Activated T-cell treated with anti-CD3 and anti-CD28 coated beads, Interleukin-2, amount 50 U/mL, for 72 hours (primary cell): Measurements from ENCODE around the gene SMAP1. TPM values are rescaled to one million over a fixed set of nuclear protein-coding genes. Genes with fewer than 3 reads are reported as not detected.
"Not testable (repeated sequence)": the region's sequence is repeated elsewhere in the genome, so short reads cannot be mapped to it uniquely, and the experiment has no call there.

ENCODE experiments used
- ATAC-seq, 2 donors: fragments of 150-1000 bp; cut with Tn5 transposase; replicated peaks in 1 of 2; 2 replicates each; pipeline ENCODE4 v1.10.0; 2021; ENCODE audit warnings: moderate library complexity in 2 of 2, mild to moderate bottlenecking in 1 of 2
- DNase-seq, 2 donors: peaks; one replicate each; pipeline ENCODE4 v3.0.0; 2021 to 2022; ENCODE audit warnings: mixed read lengths in 1 of 2
- H3K27ac Mint-ChIP-seq: one replicate; pipeline ENCODE4 v1.8.0; 2022; ENCODE audit warnings: mild to moderate bottlenecking, moderate library complexity, mixed read lengths
- H3K27me3 Mint-ChIP-seq: one replicate; pipeline ENCODE4 v1.8.0; 2022; ENCODE audit warnings: low read depth, mixed read lengths
- H3K36me3 Mint-ChIP-seq, 2 donors: one replicate each; pipeline ENCODE4 v1.8.0; 2022; ENCODE audit warnings: mixed read lengths in 2 of 2, mild to moderate bottlenecking in 1 of 2; ENCODE audit not compliant: insufficient read depth in 2 of 2
- H3K4me1 Mint-ChIP-seq: one replicate; pipeline ENCODE4 v1.8.0; 2022; ENCODE audit warnings: low read depth, mixed read lengths
- H3K4me3 Mint-ChIP-seq, 2 donors: one replicate each; pipeline ENCODE4 v1.8.0; 2022; ENCODE audit warnings: mild to moderate bottlenecking in 2 of 2, mixed read lengths in 2 of 2, moderate library complexity in 2 of 2
- H3K9me3 Mint-ChIP-seq, 2 donors: one replicate each; pipeline ENCODE4 v1.8.0; 2022; ENCODE audit warnings: mixed read lengths in 2 of 2
- total RNA-seq, 2 donors: library from RNA; stranded (reverse); gene quantifications; one replicate each; pipeline ENCODE4 v1.2.3, GENCODE V29; 2022

The SMAP1 gene
- total RNA-seq, 2 donors from 2014 or later, result 28.9 to 30.9 TPM

- Mint-ChIP-seq H3K27ac (peak overlapping the region; percentile 9), H3K9me3 (no peaks in the 10 kb centered on the region), H3K27me3 (no peaks in the 10 kb centered on the region), H3K36me3 (peaks cover 0 to 7% of the 10 kb centered on the region in 2 donors), H3K4me3 (no peak overlapping the region), H3K4me1 (peaks cover 39% of the 10 kb centered on the region)
- ATAC-seq (no peak), DNase-seq (no peak)
Observed at GRCh38 chr6:70734381-70734780, 66.7 kb downstream of the SMAP1 start.

- no peaks in the 10 kb centered on the region for H3K9me3 Mint-ChIP-seq
- H3K27me3 Mint-ChIP-seq, result no peaks in the 10 kb centered on the region
- H3K4me3 Mint-ChIP-seq, result no peak overlapping the region
- DNase-seq (no peak), ATAC-seq (no peak)
- H3K27ac Mint-ChIP-seq, result peak overlapping the region; percentile 9
- H3K36me3 Mint-ChIP-seq, result peaks cover 0 to 12% of the 10 kb centered on the region in 2 donors
- peaks cover 34% of the 10 kb centered on the region for H3K4me1 Mint-ChIP-seq
Observed at GRCh38 chr6:70734979-70735378, 67.3 kb downstream of the SMAP1 start.

GRCh38 chr6:70735513-70735912 lies 67.8 kb downstream of the SMAP1 start:
- H3K9me3 Mint-ChIP-seq, result no peaks in the 10 kb centered on the region
- H3K36me3 Mint-ChIP-seq, result peaks cover 1 to 14% of the 10 kb centered on the region in 2 donors
- DNase-seq (no peak), ATAC-seq (no peak)
- H3K4me1 Mint-ChIP-seq, result peaks cover 35% of the 10 kb centered on the region
- no peak overlapping the region for H3K27ac Mint-ChIP-seq
- H3K27me3 Mint-ChIP-seq, result no peaks in the 10 kb centered on the region
- no peak overlapping the region for H3K4me3 Mint-ChIP-seq

- no peak overlapping the region for H3K4me3 Mint-ChIP-seq
- peaks cover 17 to 30% of the 10 kb centered on the region in 2 donors for H3K36me3 Mint-ChIP-seq
- no peak overlapping the region for H3K27ac Mint-ChIP-seq
- peaks cover 43% of the 10 kb centered on the region for H3K4me1 Mint-ChIP-seq
- H3K9me3 Mint-ChIP-seq, result peaks cover 2 to 7% of the 10 kb centered on the region in 2 donors
- no peaks in the 10 kb centered on the region for H3K27me3 Mint-ChIP-seq
- DNase-seq, result no peak
- peak; percentile 43 to 58 for ATAC-seq
Observed at GRCh38 chr6:70738028-70738427, 70.3 kb downstream of the SMAP1 start.

- peaks cover 40% of the 10 kb centered on the region for H3K4me1 Mint-ChIP-seq
- no peaks in the 10 kb centered on the region for H3K27me3 Mint-ChIP-seq
- no peak overlapping the region for H3K4me3 Mint-ChIP-seq
- peaks cover 22 to 35% of the 10 kb centered on the region in 2 donors for H3K36me3 Mint-ChIP-seq
- no peak for ATAC-seq
- no peak for DNase-seq
- peaks cover 4 to 7% of the 10 kb centered on the region in 2 donors for H3K9me3 Mint-ChIP-seq
- H3K27ac Mint-ChIP-seq, result no peak overlapping the region
Observed at GRCh38 chr6:70739534-70739933, 71.9 kb downstream of the SMAP1 start.

- H3K27ac Mint-ChIP-seq, result peak overlapping the region; percentile 44
- H3K36me3 Mint-ChIP-seq, result peaks cover 22 to 41% of the 10 kb centered on the region in 2 donors
- H3K27me3 Mint-ChIP-seq, H3K4me3 Mint-ChIP-seq, DNase-seq, H3K9me3 Mint-ChIP-seq: not testable (repeated sequence)
- ATAC-seq, result peak; percentile 44 to 53
- H3K4me1 Mint-ChIP-seq, result peaks cover 40% of the 10 kb centered on the region
Observed at GRCh38 chr6:70740746-70741145, 73.1 kb downstream of the SMAP1 start.

GRCh38 chr6:70742462-70742861 lies 74.8 kb downstream of the SMAP1 start:
- Mint-ChIP-seq H3K27ac (peak overlapping the region; percentile 17), H3K4me1 (peaks cover 43% of the 10 kb centered on the region), H3K36me3 (peaks cover 22 to 44% of the 10 kb centered on the region in 2 donors)
- not testable (repeated sequence) for ATAC-seq, DNase-seq, H3K9me3 Mint-ChIP-seq, H3K27me3 Mint-ChIP-seq, H3K4me3 Mint-ChIP-seq

- H3K4me1 Mint-ChIP-seq, result peaks cover 11% of the 10 kb centered on the region
- peaks cover 6 to 14% of the 10 kb centered on the region in 2 donors for H3K36me3 Mint-ChIP-seq
- no peak for DNase-seq
- H3K9me3 Mint-ChIP-seq, result peaks cover 0 to 3% of the 10 kb centered on the region in 2 donors
- ATAC-seq, result no peak
- no peaks in the 10 kb centered on the region for H3K27me3 Mint-ChIP-seq
- no peak overlapping the region for H3K4me3 Mint-ChIP-seq
- H3K27ac Mint-ChIP-seq, result no peak overlapping the region
Observed at GRCh38 chr6:70753870-70754380, 86.2 kb downstream of the SMAP1 start.

GRCh38 chr6:70758883-70759282 lies 91.2 kb downstream of the SMAP1 start:
- no peak for ATAC-seq

GRCh38 chr6:70763754-70764510 lies 96.2 kb downstream of the SMAP1 start:
- DNase-seq (no peak), ATAC-seq (no peak)
- H3K27ac Mint-ChIP-seq, result no peak overlapping the region
- peaks cover 1 to 2% of the 10 kb centered on the region in 2 donors for H3K9me3 Mint-ChIP-seq
- no peaks in the 10 kb centered on the region for H3K27me3 Mint-ChIP-seq
- no peak overlapping the region for H3K4me3 Mint-ChIP-seq
- H3K36me3 Mint-ChIP-seq, result peaks cover 2 to 13% of the 10 kb centered on the region in 2 donors
- no peaks in the 10 kb centered on the region for H3K4me1 Mint-ChIP-seq

More at GRCh38 chr6:70758883-70759282, 91.2 kb downstream of the SMAP1 start:
- H3K9me3 Mint-ChIP-seq, result peaks cover 0 to 3% of the 10 kb centered on the region in 2 donors
- peaks cover 6 to 14% of the 10 kb centered on the region in 2 donors for H3K36me3 Mint-ChIP-seq
- no peak overlapping the region for H3K27ac Mint-ChIP-seq
- H3K4me1 Mint-ChIP-seq, result no peaks in the 10 kb centered on the region
- H3K4me3 Mint-ChIP-seq, result no peak overlapping the region
- DNase-seq, result no peak
- H3K27me3 Mint-ChIP-seq, result no peaks in the 10 kb centered on the region

- H3K27me3 Mint-ChIP-seq, result no peaks in the 10 kb centered on the region
- H3K36me3 Mint-ChIP-seq, result peaks cover 2 to 13% of the 10 kb centered on the region in 2 donors
- no peak for ATAC-seq
- H3K27ac Mint-ChIP-seq, result no peak overlapping the region
- no peaks in the 10 kb centered on the region for H3K4me1 Mint-ChIP-seq
- DNase-seq, result no peak
- H3K9me3 Mint-ChIP-seq, result peaks cover 1 to 2% of the 10 kb centered on the region in 2 donors
- H3K4me3 Mint-ChIP-seq, result no peak overlapping the region
Observed at GRCh38 chr6:70764706-70765105, 97.0 kb downstream of the SMAP1 start.

GRCh38 chr6:70771351-70771750 lies 103.7 kb downstream of the SMAP1 start:
- not testable (repeated sequence) for H3K9me3 Mint-ChIP-seq, DNase-seq, H3K27ac Mint-ChIP-seq, ATAC-seq, H3K4me3 Mint-ChIP-seq, H3K27me3 Mint-ChIP-seq, H3K4me1 Mint-ChIP-seq
- H3K36me3 Mint-ChIP-seq, result peaks cover 10 to 16% of the 10 kb centered on the region in 2 donors

- H3K27ac Mint-ChIP-seq, result no peak overlapping the region
- peaks cover 1 to 3% of the 10 kb centered on the region in 2 donors for H3K9me3 Mint-ChIP-seq
- no peaks in the 10 kb centered on the region for H3K4me1 Mint-ChIP-seq
- H3K36me3 Mint-ChIP-seq, result peaks cover 4 to 24% of the 10 kb centered on the region in 2 donors
- no peak overlapping the region for H3K4me3 Mint-ChIP-seq
- DNase-seq (no peak), ATAC-seq (peak in 1 of 2 donors; percentile 58)
- no peaks in the 10 kb centered on the region for H3K27me3 Mint-ChIP-seq
Observed at GRCh38 chr6:70779934-70780333, 112.3 kb downstream of the SMAP1 start.
